Stimulated activated CD4-positive, alpha-beta T cell treated with anti-CD3 and anti-CD28 coated beads, Interleukin-4, amount 100 ng/mL, for 48 hours (primary cell): ENCODE results near the gene USHBP1.
A peak's percentile ranks its signal among the peaks of the same experiment; 100 is the strongest.

Experiments
- DNase-seq, 2 donors: peaks; one replicate each; pipeline ENCODE4 v3.0.0-alpha.2; 2020; ENCODE audit warnings: low read depth in 2 of 2

Gene USHBP1

DNA sequence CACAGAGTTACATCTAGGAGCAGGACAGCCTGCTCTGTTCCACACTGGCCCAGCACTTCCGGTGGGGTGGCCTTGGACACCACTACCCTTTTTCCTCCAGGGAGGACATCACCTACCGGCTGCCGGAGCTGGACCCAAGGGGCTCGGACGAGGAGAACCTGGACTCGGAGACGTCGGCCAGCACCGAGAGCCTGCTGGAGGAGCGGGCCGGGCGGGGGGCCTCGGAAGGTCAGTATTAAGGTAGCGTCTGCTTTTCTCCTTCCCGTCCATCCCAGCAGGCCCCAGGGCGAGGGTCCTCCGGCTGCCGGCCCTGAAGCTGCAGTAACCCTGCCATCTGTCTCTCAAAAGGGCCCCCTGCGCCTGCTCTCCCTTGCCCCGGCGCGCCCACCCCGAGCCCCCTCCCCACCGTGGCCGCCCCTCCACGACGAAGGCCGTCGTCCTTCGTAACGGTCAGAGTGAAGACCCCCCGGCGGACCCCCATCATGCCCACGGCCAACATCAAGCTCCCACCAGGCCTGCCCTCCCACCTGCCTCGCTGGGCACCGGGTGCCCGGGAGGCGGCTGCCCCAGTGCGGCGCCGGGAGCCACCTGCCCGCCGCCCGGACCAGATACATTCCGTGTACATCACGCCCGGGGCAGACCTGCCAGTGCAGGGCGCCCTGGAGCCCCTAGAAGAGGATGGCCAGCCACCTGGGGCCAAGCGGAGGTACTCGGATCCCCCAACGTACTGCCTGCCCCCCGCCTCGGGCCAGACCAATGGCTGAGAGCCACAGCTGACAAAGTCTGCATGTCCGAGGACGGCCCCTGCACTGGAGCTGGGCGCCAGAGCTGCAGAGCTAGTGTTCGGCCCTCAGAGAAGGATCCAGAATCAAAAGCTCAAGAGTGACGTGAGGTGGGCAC lies 52.7 kb downstream of the USHBP1 start:
- no peak for DNase-seq

DNA sequence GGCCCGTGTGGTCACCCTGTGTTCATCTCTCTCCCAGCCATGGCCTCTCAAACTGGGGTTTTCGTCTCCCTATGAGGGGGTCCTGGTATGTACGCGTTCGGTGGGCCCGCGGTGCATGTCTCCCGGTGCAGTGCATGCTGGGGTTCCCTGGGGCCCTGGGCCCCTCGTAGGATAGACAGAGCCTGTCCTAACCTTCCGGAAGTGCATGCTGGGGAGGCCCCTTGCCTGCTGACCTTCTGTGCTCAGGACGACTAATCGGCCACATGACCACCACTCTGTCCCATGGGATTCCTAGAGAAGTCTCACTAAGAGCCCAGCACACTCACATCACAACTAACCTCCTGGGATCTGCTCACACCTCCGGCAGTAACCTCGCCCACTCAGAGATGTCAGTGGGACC lies 54.2 kb downstream of the USHBP1 start:
- no peak for DNase-seq

DNA sequence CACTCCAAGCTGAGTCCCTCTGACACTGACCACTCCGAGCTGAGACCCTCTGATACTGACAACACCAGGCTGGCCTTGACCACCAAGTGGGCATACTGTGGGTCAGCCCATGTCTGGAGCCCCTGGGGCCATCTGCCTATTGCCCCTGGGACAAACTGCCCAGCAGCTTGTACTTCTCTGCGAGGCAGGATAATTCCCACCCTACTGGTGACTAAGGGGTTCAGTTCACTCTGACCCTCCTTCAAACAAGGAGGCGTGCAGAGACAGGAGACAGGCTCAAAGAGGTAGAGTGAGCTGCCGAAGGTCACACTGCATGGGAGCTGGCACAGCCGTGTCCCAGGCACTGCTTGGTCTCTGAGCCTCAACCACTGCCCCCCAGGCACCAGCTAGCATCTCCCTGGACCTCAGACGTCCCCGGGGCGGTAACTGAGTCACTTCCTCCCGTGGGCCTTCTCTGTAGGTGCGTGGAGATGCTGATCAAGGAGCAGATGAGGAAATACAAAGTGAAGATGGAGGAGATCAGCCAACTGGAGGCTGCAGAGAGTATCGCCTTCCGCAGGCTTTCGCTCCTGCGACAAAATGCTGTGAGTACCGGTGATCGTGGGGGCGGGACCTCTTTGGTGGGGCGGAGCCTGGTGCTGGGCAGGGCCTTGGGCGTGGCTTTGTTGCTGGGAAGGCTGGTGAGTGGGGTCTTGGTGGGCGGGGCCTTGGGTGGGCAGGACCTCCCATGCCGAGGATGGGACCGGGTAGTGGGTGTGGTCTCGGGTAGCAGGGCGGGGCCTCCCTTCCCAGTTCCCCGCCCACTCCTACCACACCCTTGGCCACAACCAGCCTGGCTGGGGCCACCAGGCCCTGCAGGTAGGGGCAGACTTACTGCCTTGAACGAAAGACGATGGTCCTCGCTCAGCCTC lies 55.2 kb downstream of the USHBP1 start:
- peak; percentile 47 to 51 for DNase-seq

DNA sequence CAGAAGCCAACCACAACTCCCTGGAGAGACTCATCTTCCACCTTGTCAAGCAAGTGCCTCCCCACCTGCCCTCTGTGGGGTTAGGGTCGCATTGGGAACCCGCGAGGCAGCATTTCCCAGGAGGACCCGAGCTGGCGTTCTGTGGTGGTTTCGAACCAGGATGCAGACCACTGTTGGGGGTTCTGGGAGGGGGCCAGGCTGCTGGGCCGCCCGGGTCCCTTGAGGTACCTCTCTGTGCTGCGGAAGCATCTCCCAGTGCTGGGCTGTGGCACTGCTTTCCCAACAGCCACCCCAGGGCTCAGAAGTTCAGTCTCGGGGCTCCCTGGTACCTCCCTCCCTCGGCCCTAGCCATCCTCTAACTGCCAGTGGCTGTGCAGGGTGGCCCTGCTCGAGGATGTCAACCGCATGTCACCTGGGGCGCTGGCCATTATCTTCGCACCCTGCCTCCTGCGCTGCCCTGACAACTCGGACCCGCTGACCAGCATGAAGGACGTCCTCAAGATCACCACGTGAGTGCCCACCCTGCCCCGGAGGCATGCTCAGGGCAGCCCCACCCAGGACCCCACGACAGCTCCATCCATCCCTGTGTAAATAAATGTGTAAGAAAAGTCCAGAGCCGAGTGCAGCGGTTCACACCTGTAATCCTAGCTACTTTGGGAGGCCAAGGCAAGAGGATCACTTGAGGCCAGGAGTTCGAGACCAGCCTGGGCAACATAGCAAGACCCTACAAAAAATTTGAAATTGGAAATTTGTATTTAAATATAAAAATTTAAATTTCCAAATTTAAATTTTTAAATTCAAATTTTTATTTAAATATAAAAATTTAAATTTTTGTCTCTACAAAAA lies 57.6 kb downstream of the USHBP1 start:
- DNase-seq = no peak

DNA sequence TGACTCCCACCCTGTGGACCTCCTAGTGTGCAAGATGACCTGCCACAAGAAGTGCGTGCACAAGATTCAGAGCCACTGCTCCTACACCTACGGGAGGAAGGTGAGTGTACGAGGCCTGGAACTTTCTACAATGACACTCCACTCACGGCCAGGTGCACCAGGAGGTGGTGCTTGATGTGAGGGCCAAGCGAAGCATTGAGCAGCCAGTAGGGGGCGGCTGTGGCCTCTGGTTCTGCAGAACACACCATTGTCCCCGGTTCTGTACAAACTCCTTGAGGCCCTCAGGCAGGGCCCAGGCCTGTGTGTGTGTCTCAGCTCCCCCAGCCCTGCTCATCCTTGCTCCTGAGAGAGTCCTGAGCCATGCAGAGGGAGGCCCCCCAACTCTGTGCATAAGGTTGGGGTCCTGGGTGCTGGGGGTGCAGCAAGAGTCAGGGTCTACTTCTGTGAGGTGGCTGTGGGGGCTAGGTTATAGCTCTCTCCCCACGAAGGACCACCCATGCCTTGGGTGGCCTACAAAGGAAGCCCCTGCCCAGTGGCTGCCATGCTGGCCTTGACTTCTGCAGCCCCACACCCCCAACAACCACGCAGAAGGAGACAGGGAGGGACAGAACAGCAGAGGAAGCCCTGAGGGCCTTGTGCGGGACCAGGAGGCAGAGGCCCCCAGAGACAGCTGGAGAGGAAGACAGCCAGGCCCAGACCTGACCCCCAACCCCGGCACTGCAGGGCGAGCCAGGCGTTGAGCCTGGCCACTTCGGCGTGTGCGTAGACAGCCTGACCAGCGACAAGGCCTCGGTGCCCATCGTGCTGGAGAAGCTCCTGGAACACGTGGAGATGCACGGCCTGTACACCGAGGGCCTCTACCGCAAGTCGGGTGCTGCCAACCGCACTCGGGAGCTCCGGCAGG lies 59.1 kb downstream of the USHBP1 start:
- DNase-seq = peak; percentile 48 to 54

DNA sequence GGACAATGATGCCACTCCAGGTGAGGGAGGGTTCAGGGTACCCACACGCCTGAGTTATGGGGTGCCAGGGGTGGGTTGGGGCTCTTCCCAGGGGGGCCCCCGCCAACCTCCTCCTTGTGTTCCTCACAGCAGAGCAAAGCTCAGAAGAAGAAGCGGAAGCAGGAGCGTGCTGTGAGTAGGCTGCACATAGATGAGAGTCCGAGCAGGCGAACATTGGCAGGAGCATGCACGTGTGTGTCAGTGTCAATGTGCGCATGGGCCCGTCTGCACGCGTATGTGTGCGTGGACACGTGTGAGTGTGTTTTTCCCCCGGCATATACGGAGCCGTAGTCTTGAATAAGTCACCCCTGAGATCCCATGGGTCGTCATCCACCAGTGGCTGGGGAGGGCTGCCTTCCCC lies 61.8 kb downstream of the USHBP1 start:
- DNase-seq = no peak

GRCh38 chr19:17202249-17202648 lies 62.3 kb downstream of the USHBP1 start:
- DNase-seq = no peak

DNA sequence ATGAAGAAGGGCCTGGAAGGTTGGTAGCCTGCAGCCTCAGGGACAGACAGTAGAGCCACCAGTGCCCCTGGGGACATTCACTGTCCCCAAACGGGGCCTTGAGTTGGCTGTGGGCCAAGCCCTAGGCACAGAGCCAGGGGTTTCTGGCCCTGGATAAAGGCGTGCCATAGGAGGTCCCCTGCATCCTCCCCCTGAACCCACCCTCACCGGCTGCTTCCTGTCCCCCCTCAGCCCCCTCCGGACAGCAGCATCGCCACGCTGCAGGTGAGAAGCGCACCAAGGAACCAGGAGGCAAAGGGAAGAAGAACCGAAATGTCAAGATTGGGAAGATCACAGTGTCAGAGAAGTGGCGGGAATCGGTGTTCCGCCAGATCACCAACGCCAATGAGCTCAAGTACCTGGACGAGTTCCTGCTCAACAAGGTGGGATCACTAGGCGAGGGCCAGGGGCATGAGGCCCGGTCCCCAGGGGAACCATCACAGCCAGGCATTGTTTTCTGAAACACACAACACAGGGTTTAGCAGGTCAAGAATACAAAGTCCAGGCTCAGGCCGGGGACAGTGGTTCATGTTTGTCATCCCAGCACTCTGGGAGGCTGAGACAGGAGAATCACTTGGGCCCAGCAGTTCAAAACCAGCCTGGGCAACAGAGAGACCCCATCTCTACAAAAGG lies 64.0 kb downstream of the USHBP1 start:
- DNase-seq = no peak
